Stimulated activated naive CD8-positive, alpha-beta T cell treated with anti-CD3 and anti-CD28 coated beads, Interleukin-15, amount 100 ng/mL, for 72 hours (primary cell): Measurements from ENCODE around the gene PRKAB2.
A peak's percentile ranks its signal among the peaks of the same experiment; 100 is the strongest.
"Not testable (repeated sequence)": the region's sequence is repeated elsewhere in the genome, so short reads cannot be mapped to it uniquely, and the experiment has no call there.

Source experiments
- ATAC-seq: fragments of 150-1000 bp; cut with Tn5 transposase; 2 replicates; pipeline ENCODE4 v1.10.0; 2021; ENCODE audit warnings: mild to moderate bottlenecking, moderate library complexity
- DNase-seq, 2 donors: peaks; one replicate each; pipeline ENCODE4 v3.0.0; 2021 to 2022
- H3K27ac Mint-ChIP-seq, 2 donors: one replicate each; pipeline ENCODE4 v1.8.0; 2022; ENCODE audit warnings: mild to moderate bottlenecking in 2 of 2, mixed read lengths in 2 of 2, moderate library complexity in 2 of 2
- H3K27me3 Mint-ChIP-seq: one replicate; pipeline ENCODE4 v1.8.0; 2022; ENCODE audit warnings: mixed read lengths
- H3K4me1 Mint-ChIP-seq: one replicate; pipeline ENCODE4 v1.8.0; 2022; ENCODE audit warnings: mild to moderate bottlenecking, mixed read lengths
- H3K4me3 Mint-ChIP-seq, 2 donors: one replicate each; pipeline ENCODE4 v1.8.0; 2022; ENCODE audit warnings: mild to moderate bottlenecking in 2 of 2, mixed read lengths in 2 of 2, moderate library complexity in 1 of 2
- H3K9me3 Mint-ChIP-seq, 2 donors: one replicate each; pipeline ENCODE4 v1.8.0; 2022; ENCODE audit warnings: mixed read lengths in 2 of 2

Gene PRKAB2

GRCh38 chr1:147152772-147153171, 19.5 kb downstream of the PRKAB2 start:
- H3K27ac Mint-ChIP-seq, result no peak overlapping the region
- ATAC-seq (no peak), DNase-seq (no peak)
- no peak overlapping the region for H3K4me3 Mint-ChIP-seq
- H3K27me3 Mint-ChIP-seq, result no peaks in the 10 kb centered on the region
- no peaks in the 10 kb centered on the region for H3K4me1 Mint-ChIP-seq
- no peaks in the 10 kb centered on the region for H3K9me3 Mint-ChIP-seq

DNA sequence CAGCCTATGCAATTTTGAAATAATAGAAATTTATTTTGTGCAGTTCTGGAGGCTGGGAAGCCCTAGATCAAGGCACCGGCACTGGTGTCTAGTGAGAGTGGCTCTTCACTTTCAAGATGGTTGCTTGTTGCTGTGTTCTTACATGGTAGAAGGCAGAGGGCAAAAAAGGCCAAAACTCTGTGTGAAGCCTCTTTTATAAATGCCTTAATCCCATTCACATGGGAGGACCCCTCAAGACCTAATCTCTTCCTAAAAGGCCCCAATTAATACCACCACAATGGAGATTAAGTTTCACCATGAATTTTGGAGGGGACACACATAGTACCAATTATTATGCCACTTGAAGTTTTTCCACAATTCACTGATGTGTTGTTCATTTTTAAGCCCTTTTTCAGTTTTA, 21.0 kb downstream of the PRKAB2 start:
- Mint-ChIP-seq H3K27me3 (no peaks in the 10 kb centered on the region), H3K4me1 (no peaks in the 10 kb centered on the region), H3K27ac (peak overlapping the region in 1 of 2 donors; percentile 43), H3K9me3 (no peaks in the 10 kb centered on the region), H3K4me3 (no peak overlapping the region)
- DNase-seq (no peak), ATAC-seq (no peak)

DNA sequence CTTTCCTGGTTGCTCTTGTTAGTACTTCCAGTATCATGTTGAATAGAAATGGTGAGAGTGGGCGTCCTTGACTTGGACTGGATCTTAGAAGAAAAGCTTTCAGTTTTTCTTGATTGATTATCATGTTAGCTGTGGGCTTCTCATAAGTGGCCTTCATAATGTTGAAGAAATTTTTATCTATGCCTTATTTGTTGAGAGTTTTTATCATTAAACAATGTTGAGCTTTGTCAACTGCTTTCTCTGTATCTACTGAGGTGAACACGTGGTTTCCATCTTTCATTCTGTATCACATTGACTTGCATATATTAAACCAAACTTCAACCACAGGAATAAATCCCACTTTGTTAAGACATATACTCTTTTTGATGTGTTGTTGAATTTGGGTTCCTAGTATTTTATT, 29.4 kb downstream of the PRKAB2 start:
- H3K4me1 Mint-ChIP-seq, result peaks cover 7% of the 10 kb centered on the region
- H3K27ac Mint-ChIP-seq, result no peak overlapping the region
- DNase-seq, result no peak
- no peaks in the 10 kb centered on the region for H3K9me3 Mint-ChIP-seq
- H3K4me3 Mint-ChIP-seq, result no peak overlapping the region
- ATAC-seq, result no peak
- H3K27me3 Mint-ChIP-seq, result peaks cover 58% of the 10 kb centered on the region

DNA sequence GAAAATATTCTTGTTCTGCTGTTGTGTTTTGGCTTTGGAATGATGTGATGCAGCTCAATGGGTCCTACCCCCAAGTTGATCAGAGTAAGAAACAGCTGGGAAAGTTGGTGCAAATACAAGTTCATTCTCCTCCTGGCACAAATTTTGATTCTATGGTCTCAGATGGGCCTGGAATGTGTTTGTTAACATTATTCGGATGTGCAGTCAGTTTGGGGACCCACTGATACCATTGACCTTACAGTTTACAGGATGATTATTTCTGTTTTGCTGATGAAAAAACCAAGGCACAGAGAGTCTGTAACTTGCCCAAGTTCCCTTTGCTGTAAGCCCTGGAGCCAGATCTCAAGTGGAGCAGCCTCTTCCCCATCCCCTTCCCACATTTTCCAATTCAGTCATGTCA, 41.5 kb downstream of the PRKAB2 start:
- not testable (repeated sequence) for DNase-seq, H3K4me1 Mint-ChIP-seq, H3K9me3 Mint-ChIP-seq, H3K4me3 Mint-ChIP-seq, ATAC-seq, H3K27ac Mint-ChIP-seq
- H3K27me3 Mint-ChIP-seq, result peaks cover 38% of the 10 kb centered on the region

DNA sequence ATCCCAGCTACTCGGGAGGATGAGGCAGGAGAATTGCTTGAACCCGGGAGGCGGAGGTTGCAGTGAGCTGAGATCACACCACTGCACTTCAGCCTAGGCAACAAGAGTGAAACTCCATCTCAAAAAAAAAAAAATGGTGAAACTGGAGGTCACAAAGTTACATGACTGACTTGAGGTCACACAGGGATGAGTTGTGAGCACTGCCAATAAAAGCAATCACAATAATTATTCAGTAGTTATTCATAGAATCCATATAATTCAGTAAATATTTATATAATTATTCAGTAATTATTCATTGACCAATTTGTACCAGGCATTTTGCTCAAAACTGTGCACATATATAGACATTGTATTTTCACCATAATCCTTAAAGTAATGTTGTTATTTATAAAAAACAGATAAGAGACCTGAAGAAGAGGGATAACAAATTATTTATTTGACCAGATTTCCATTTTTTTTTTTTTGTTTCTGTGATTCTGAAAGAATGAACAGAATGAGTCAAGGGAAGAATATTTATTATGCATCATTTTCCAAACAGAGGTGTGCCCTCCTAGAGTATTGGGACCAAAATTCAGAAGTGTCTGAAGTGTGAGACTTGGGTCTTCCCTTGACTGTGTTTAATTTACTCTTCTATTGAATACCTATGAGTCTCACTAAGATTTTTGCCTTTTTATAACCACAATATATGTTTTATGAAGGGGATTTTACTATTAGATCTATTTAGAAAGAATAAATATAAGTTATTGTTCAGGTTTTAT, 43.0 kb downstream of the PRKAB2 start:
- no peaks in the 10 kb centered on the region for H3K4me1 Mint-ChIP-seq
- no peak overlapping the region for H3K4me3 Mint-ChIP-seq
- no peak overlapping the region for H3K27ac Mint-ChIP-seq
- H3K9me3 Mint-ChIP-seq, result no peaks in the 10 kb centered on the region
- DNase-seq (no peak), ATAC-seq (no peak)
- peaks cover 38% of the 10 kb centered on the region for H3K27me3 Mint-ChIP-seq

DNA sequence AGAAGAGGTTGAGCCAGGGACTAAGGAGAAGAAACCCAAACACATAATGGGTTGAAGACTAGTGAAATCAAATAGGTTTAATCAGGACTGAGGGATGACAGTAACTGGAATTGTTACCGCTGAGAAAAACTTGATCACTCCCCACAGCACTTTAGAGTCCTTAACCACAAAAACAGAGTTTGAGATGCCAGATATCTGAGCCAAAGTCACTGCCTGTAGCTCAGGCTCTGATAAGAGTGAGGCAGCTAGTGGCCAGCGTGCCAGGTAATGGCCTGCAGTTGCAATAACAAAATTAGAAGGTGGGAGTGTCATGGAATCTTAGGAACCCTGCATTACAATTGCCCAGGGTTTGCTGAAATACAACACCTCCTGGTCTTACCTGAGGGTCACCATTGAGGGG, 48.0 kb downstream of the PRKAB2 start:
- peaks cover 28% of the 10 kb centered on the region for H3K27me3 Mint-ChIP-seq
- DNase-seq, result no peak
- ATAC-seq, result no peak
- no peaks in the 10 kb centered on the region for H3K9me3 Mint-ChIP-seq
- no peak overlapping the region for H3K4me3 Mint-ChIP-seq
- no peak overlapping the region for H3K27ac Mint-ChIP-seq
- no peaks in the 10 kb centered on the region for H3K4me1 Mint-ChIP-seq

DNA sequence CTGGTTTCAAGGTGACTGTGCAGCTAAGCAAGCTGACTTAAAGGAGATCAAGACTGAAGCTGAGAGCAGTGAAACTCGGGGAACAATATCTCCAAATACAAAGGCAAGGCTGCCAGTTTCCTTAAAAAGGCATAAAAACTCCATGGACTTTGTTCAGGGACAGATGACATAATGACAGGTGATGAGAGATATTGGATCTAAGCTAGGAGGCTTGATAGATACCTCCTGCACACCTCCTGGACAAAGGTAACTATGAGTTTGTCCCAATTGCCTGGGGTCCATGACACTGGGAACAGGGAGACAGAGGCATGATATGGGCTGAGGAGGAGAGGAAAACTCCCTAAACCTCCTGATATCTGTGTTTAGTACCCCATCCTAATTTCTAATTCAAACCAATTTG, 55.2 kb downstream of the PRKAB2 start:
- no peaks in the 10 kb centered on the region for H3K9me3 Mint-ChIP-seq
- no peak for DNase-seq
- ATAC-seq, result no peak

DNA sequence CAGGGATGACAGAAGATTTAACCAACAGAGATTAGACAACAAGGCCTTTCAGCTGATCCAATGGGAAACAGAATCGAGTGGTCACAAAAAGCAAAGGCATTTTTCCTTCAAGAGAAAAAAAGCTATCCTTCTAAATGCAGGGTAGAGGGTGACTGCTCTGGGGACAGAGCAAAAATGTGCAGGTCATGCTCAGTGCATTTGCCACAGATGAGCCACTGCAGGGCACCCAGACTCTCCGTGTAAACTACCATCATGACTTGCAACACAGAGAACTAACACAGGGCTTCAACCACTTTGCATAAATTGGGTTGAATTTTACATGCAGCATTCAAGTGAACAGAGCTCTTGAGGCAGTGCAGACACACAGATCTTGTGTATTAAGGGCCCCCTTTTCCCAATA, 56.8 kb downstream of the PRKAB2 start:
- Mint-ChIP-seq H3K9me3 (no peaks in the 10 kb centered on the region), H3K4me3 (no peak overlapping the region), H3K27ac (no peak overlapping the region), H3K4me1 (no peaks in the 10 kb centered on the region), H3K27me3 (peaks cover 11% of the 10 kb centered on the region)
- DNase-seq (no peak), ATAC-seq (no peak)

More for the DNA sequence above, 55.2 kb downstream of the PRKAB2 start:
- H3K27me3 Mint-ChIP-seq, result peaks cover 19% of the 10 kb centered on the region
- H3K4me3 Mint-ChIP-seq, result no peak overlapping the region
- H3K27ac Mint-ChIP-seq, result no peak overlapping the region
- no peaks in the 10 kb centered on the region for H3K4me1 Mint-ChIP-seq

DNA sequence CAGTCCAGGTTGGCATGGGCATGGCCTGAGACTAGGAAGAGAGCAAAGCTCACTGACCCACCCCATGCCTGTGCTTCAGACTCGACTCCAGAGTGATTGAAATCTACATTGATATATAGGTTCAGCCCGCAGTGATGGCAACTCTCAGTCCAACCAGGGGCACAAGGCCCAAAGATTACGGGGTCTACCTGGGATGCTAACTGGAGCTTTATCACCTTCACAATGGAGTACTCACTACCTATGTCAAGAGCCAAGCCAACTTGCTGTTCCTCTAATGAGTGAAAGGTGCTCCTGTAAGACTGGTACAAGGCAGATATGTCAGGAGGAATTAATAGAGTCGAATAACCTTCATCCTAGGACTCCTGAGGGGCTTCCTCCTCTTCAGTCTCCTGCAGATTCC, 57.2 kb downstream of the PRKAB2 start:
- not testable (repeated sequence) for DNase-seq, H3K4me3 Mint-ChIP-seq, H3K4me1 Mint-ChIP-seq, H3K27ac Mint-ChIP-seq, ATAC-seq, H3K9me3 Mint-ChIP-seq
- H3K27me3 Mint-ChIP-seq, result peaks cover 12% of the 10 kb centered on the region

DNA sequence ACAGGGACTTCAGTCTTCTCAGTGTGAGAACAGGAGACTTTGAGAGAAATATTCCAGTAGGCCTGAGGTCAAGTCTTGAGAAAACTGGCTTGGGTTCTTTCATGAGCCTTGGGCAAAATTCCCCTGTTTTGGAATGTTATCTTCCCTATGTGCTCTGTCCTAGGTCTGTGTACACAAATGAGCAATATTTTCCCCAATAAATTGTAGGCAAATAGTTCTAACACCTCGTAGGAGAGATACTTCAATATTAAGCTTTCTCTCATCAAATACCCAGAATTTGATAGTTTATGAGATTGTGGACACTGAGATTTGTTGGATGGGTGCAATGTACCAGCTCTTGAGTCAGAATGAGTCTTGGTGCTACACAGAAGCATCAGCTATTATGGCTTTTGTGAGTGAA, 57.9 kb downstream of the PRKAB2 start:
- ATAC-seq, H3K4me3 Mint-ChIP-seq: not testable (repeated sequence)

GRCh38 chr1:147111381-147112130, 60.7 kb downstream of the PRKAB2 start:
- no peak overlapping the region for H3K4me3 Mint-ChIP-seq
- no peak overlapping the region for H3K27ac Mint-ChIP-seq
- ATAC-seq (no peak), DNase-seq (no peak)
- H3K27me3 Mint-ChIP-seq, result peaks cover 30% of the 10 kb centered on the region
- no peaks in the 10 kb centered on the region for H3K9me3 Mint-ChIP-seq
- peaks cover 10% of the 10 kb centered on the region for H3K4me1 Mint-ChIP-seq

More for the DNA sequence above, 57.9 kb downstream of the PRKAB2 start:
- peaks cover 14% of the 10 kb centered on the region for H3K27me3 Mint-ChIP-seq
- H3K9me3 Mint-ChIP-seq, DNase-seq, H3K4me1 Mint-ChIP-seq, H3K27ac Mint-ChIP-seq: not testable (repeated sequence)

GRCh38 chr1:147110872-147111271, 61.4 kb downstream of the PRKAB2 start:
- Mint-ChIP-seq H3K27ac (no peak overlapping the region), H3K4me1 (peaks cover 10% of the 10 kb centered on the region), H3K4me3 (no peak overlapping the region), H3K27me3 (peaks cover 30% of the 10 kb centered on the region), H3K9me3 (no peaks in the 10 kb centered on the region)
- ATAC-seq (no peak), DNase-seq (no peak)

- H3K9me3 Mint-ChIP-seq, result no peaks in the 10 kb centered on the region
- ATAC-seq, result no peak
- DNase-seq, result no peak
- peak overlapping the region in 1 of 2 donors; percentile 22 for H3K27ac Mint-ChIP-seq
- peaks cover 10% of the 10 kb centered on the region for H3K4me1 Mint-ChIP-seq
- no peak overlapping the region for H3K4me3 Mint-ChIP-seq
- H3K27me3 Mint-ChIP-seq, result peaks cover 30% of the 10 kb centered on the region
These were observed 61.8 kb downstream of the PRKAB2 start for GRCh38 chr1:147110434-147110833.

DNA sequence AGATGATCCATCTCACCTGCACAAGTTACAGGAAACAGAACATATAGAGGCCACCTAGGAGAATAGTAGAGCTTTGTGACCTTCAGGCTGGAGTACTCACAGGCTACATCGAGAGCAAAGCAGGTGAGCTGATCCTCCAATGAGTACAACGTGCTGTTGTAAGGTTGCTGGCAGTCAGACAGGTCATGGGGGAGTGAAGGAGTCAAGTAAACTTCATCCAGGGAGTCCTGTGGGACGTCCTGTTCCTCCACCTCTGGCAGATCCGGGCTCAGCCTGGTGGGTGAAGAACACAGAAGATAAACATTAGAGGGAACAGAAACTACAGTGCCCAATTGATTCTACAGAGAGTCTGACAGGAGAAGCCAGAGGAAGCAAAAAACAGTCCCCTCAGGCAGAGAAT, 62.5 kb downstream of the PRKAB2 start:
- Mint-ChIP-seq H3K9me3 (no peaks in the 10 kb centered on the region), H3K4me3 (no peak overlapping the region), H3K27ac (peak overlapping the region in 1 of 2 donors; percentile 57), H3K4me1 (peaks cover 10% of the 10 kb centered on the region), H3K27me3 (peaks cover 30% of the 10 kb centered on the region)
- DNase-seq (no peak), ATAC-seq (no peak)

DNA sequence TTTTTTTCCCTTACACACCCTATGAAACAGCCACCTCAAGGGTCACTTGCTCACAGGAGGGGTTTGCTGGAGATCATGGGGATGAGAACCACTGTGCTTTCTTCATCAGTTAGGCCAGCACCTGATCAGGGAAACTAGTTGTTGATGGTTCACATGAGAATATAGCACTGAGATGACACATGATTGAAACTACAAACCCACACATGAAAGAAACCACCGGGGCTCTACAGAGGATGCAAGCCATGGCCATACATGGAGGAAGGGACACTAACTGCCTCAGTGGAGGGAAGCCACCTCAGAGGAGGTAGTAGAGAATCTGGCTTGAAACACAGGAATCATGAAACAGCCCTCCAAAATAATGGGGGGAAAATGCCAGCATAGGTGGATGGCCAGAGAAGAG, 63.2 kb downstream of the PRKAB2 start:
- DNase-seq, result peak in 1 of 2 donors; percentile 29
- Mint-ChIP-seq H3K27me3 (peaks cover 30% of the 10 kb centered on the region), H3K9me3 (no peaks in the 10 kb centered on the region), H3K4me1 (peaks cover 10% of the 10 kb centered on the region), H3K27ac (no peak overlapping the region), H3K4me3 (no peak overlapping the region)
- peak; percentile 92 for ATAC-seq

DNA sequence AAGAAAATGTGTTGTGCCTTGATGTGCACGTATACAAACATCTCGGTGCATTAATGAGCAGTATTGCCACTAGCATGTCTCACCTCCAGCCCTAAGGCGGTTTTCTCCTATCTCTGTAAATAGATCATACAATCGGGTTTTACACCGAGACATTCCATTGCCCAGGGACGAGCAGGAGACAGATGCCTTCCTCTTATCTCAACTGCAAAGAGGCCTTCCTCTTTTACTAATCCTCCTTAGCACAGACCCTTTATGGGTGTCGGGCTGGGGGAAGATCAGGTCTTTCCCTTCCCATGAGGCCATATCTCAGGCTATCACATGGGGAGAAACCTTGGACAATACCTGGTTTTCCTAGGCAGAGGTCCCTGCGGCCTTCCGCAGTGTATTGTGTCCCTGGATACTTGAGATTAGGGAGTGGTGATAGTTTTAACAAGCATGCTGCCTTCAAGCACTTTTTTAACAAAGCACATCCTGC, 65.8 kb downstream of the PRKAB2 start:
- Mint-ChIP-seq H3K4me1 (peaks cover 10% of the 10 kb centered on the region), H3K27me3 (peaks cover 30% of the 10 kb centered on the region)
- not testable (repeated sequence) for H3K9me3 Mint-ChIP-seq, H3K4me3 Mint-ChIP-seq, H3K27ac Mint-ChIP-seq, ATAC-seq, DNase-seq
